Type B pancreatic cell (in vitro differentiated cells): ENCODE measurements around the gene POFUT1. TPM values are rescaled to one million over a fixed set of nuclear protein-coding genes. Genes with fewer than 3 reads are reported as not detected.
A peak's percentile ranks its signal among the peaks of the same experiment; 100 is the strongest.
"Not testable (repeated sequence)": the region's sequence is repeated elsewhere in the genome, so short reads cannot be mapped to it uniquely, and the experiment has no call there.

Experiments used
- DNase-seq: peaks from one replicate; pipeline ENCODE4 v3.0.0; 2021; ENCODE audit warnings: mixed read lengths; ENCODE audit not compliant: unreplicated experiment; ENCODE audit errors: extremely low spot score
- H3K27ac Mint-ChIP-seq: 2 replicates; pipeline ENCODE4 v1.8.0; 2021; ENCODE audit warnings: mild to moderate bottlenecking, mixed read lengths
- H3K27me3 Mint-ChIP-seq: 2 replicates; pipeline ENCODE4 v1.8.0; 2021; ENCODE audit warnings: mixed read lengths
- H3K36me3 Mint-ChIP-seq: 2 replicates; pipeline ENCODE4 v1.8.0; 2021; ENCODE audit warnings: mixed read lengths
- H3K4me1 Mint-ChIP-seq: one replicate; pipeline ENCODE4 v1.8.0; 2021; ENCODE audit warnings: mixed read lengths; ENCODE audit not compliant: unreplicated experiment
- H3K4me3 Mint-ChIP-seq: 2 replicates; pipeline ENCODE4 v1.8.0; 2021; ENCODE audit warnings: mild to moderate bottlenecking, mixed read lengths
- H3K9me3 Mint-ChIP-seq: 2 replicates; pipeline ENCODE4 v1.8.0; 2021; ENCODE audit warnings: mixed read lengths
- CTCF ChIP-seq: fragments of 200-600 bp; sonication (generic); conservative IDR thresholded peaks from 2 replicates; pipeline ENCODE4 v1.5.0; 2021; ENCODE audit warnings: antibody characterized with exemption, mild to moderate bottlenecking
- total RNA-seq: library from RNA; stranded (reverse); gene quantifications from 2 replicates; pipeline ENCODE4 v1.2.1, GENCODE V29; 2021; ENCODE audit warnings: low replicate concordance

The POFUT1 gene
- total RNA-seq, 1 donor from 2014 or later, result 55.8 TPM

GRCh38 chr20:32195581-32195980, 12.1 kb upstream of the POFUT1 start:
- Mint-ChIP-seq H3K4me1 (peaks cover 25% of the 10 kb centered on the region), H3K9me3 (no peaks in the 10 kb centered on the region), H3K27me3 (no peaks in the 10 kb centered on the region), H3K27ac (no peak overlapping the region), H3K36me3 (peaks cover 41% of the 10 kb centered on the region), H3K4me3 (no peak overlapping the region)
- no peak for TF ChIP-seq CTCF
- no peak for DNase-seq

- H3K27me3 Mint-ChIP-seq, DNase-seq, H3K4me3 Mint-ChIP-seq, H3K27ac Mint-ChIP-seq, H3K9me3 Mint-ChIP-seq: not testable (repeated sequence)
- H3K4me1 Mint-ChIP-seq, result peaks cover 21% of the 10 kb centered on the region
- H3K36me3 Mint-ChIP-seq, result peaks cover 49% of the 10 kb centered on the region
Measured at GRCh38 chr20:32196613-32197012, 11.1 kb upstream of the POFUT1 start.

DNA sequence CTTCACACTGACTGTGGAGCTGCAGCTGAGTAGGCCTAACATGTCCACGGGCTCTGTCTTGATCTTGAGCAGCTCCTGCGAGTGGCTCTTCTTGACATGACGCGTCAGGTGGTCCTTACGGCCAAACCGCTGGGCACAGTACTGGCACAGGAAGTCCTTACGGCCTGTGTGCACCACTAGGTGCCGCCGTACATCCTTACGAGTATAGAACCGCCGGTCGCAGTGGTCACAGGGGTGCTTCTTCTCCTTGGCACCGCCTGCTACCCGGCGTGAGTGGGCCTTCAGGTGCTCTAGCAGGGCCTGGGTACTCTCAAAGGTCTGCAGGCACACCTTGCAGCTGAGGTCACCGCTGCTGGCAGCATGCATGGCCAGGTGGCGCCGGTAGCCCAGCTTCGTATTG, 10.5 kb upstream of the POFUT1 start:
- Mint-ChIP-seq H3K4me1 (peaks cover 23% of the 10 kb centered on the region), H3K36me3 (peaks cover 49% of the 10 kb centered on the region)
- H3K27ac Mint-ChIP-seq, H3K9me3 Mint-ChIP-seq, DNase-seq, H3K4me3 Mint-ChIP-seq, H3K27me3 Mint-ChIP-seq: not testable (repeated sequence)

DNA sequence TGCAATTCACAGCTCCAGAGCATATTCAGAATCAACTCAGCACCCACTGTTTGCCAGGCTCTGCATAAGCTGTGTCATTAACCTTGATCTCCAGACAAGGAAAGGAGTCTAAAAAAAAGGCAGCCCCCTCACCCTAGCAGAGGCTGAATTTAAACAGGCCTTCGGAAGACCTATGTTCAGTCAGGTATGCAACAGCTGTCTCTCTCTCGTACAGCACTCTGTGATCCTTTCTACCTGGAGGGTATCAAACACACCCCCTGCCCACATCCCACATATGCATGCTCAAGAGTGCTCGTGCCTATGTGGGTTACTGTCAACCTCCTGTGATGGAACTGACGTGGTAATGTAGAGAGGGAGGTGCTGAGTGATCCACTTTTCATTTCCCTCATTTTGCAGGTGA, 8.7 kb upstream of the POFUT1 start:
- H3K4me1 Mint-ChIP-seq, result peaks cover 32% of the 10 kb centered on the region
- no peaks in the 10 kb centered on the region for H3K27me3 Mint-ChIP-seq
- no peak for TF ChIP-seq CTCF
- H3K36me3 Mint-ChIP-seq, result peaks cover 44% of the 10 kb centered on the region
- no peaks in the 10 kb centered on the region for H3K9me3 Mint-ChIP-seq
- no peak overlapping the region for H3K27ac Mint-ChIP-seq
- no peak for DNase-seq
- no peak overlapping the region for H3K4me3 Mint-ChIP-seq

- Mint-ChIP-seq H3K27ac (no peak overlapping the region), H3K9me3 (no peaks in the 10 kb centered on the region), H3K36me3 (peaks cover 25% of the 10 kb centered on the region), H3K4me1 (peaks cover 45% of the 10 kb centered on the region), H3K27me3 (no peaks in the 10 kb centered on the region), H3K4me3 (no peak overlapping the region)
- TF ChIP-seq CTCF, result no peak
- DNase-seq, result no peak
Measured at GRCh38 chr20:32201296-32201976, 6.2 kb upstream of the POFUT1 start.

GRCh38 chr20:32201977-32202363, 5.7 kb upstream of the POFUT1 start:
- Mint-ChIP-seq H3K4me1 (peaks cover 50% of the 10 kb centered on the region), H3K9me3 (no peaks in the 10 kb centered on the region), H3K27ac (peak overlapping the region; percentile 41), H3K27me3 (no peaks in the 10 kb centered on the region), H3K4me3 (no peak overlapping the region), H3K36me3 (peaks cover 25% of the 10 kb centered on the region)
- TF ChIP-seq CTCF, result no peak
- no peak for DNase-seq
